K562 (cell line): ENCODE measurements around the gene PACRG. TPM values are rescaled to one million over a fixed set of nuclear protein-coding genes. Genes with fewer than 3 reads are reported as not detected.

Source experiments
- ATAC-seq: fragments of 200-7000 bp; cut with Tn5 transposase; 3 replicates; pipeline ENCODE4 v1.9.1; 2020; ENCODE audit warnings: moderate library complexity
- BruUV-seq: library from RNA; stranded (reverse); fragments of 400-500 nt; replicated peaks from 2 replicates; lab custom pipeline; 2021; lab: Mats Ljungman, UMichigan
- CTCF ChIA-PET: fragments of 300-600 bp; formaldehyde crosslinking; extraction: SDS; loops from one replicate; lab custom pipeline; 2021; ENCODE audit warnings: low intra/inter-chr PET ratio; lab: Yijun Ruan, JAX
- POLR2A ChIA-PET: fragments of 300-600, 350-650 bp; sonication (Branson Sonifier 250); formaldehyde crosslinking; extraction: SDS; loops from one replicate; lab custom pipeline; 2021; ENCODE audit warnings: antibody characterized with exemption, inconsistent platforms; lab: Yijun Ruan, JAX
- DNase-seq, 4 experiments: peaks; one replicate each; pipeline versions ENCODE4 v3.0.0 to v3.0.0-alpha.2; 2011 to 2018; ENCODE audit warnings: low spot score in 3 of 4, mixed read lengths in 3 of 4; ENCODE audit errors: extremely low read depth in 1 of 4
- FAIRE-seq: peaks from 2 replicates; lab custom pipeline; 2011; peaks lifted over from hg19 to GRCh38; lab: Jason Lieb, UNC
- H2AFZ ChIP-seq: 2 replicates; pipeline ENCODE4 v1.6.0; 2011; ENCODE audit warnings: low read depth, low read length, control low read depth, inconsistent platforms
- H3K27ac ChIP-seq: fragments of 200-600 bp; 3 replicates; pipeline ENCODE4 v1.8.0; 2011; ENCODE audit warnings: low read depth, mild to moderate bottlenecking, control low read depth, inconsistent platforms, low read length, moderate library complexity, mixed read lengths; ENCODE audit errors: extremely low read depth
- H3K27me3 ChIP-seq, 2 experiments: fragments of 300-600 bp in 1 of 2; 2 replicates in 1 of 2; 3 replicates in 1 of 2; pipeline versions ENCODE4 v1.6.0 to v1.8.0; 2011; ENCODE audit warnings: inconsistent platforms in 2 of 2, low read length in 2 of 2, mild to moderate bottlenecking in 1 of 2, mixed read lengths in 1 of 2, moderate library complexity in 1 of 2; ENCODE audit not compliant: control insufficient read depth in 2 of 2, insufficient read depth in 2 of 2
- H3K36me3 ChIP-seq: fragments of 300-600 bp; 3 replicates; pipeline ENCODE4 v1.8.0; 2011; ENCODE audit warnings: mild to moderate bottlenecking, low read length, inconsistent platforms; ENCODE audit not compliant: control insufficient read depth, insufficient read depth
- H3K4me1 ChIP-seq, 2 experiments: fragments of 200-600 bp in 1 of 2; replicated peaks in 1 of 2; 2 replicates in 1 of 2; 3 replicates in 1 of 2; pipeline versions ENCODE4 v1.5.1 to v1.8.0; 2011; ENCODE audit warnings: inconsistent platforms in 2 of 2, low read length in 2 of 2, mild to moderate bottlenecking in 1 of 2, mixed read lengths in 1 of 2, moderate library complexity in 1 of 2; ENCODE audit not compliant: control insufficient read depth in 2 of 2, insufficient read depth in 2 of 2
- H3K4me2 ChIP-seq: 2 replicates; pipeline ENCODE4 v1.6.1; 2011; ENCODE audit warnings: low read length, control low read depth, inconsistent platforms, mixed read lengths; ENCODE audit not compliant: insufficient read depth
- H3K4me3 ChIP-seq: fragments of 200-600 bp; sonication (generic), shearing (Covaris generic); 2 replicates; pipeline ENCODE4 v1.5.1; 2016; ENCODE audit warnings: control low read depth, inconsistent platforms
- H3K79me2 ChIP-seq: fragments of 200-600 bp; 3 replicates; pipeline ENCODE4 v1.8.0; 2011; ENCODE audit warnings: low read length, inconsistent platforms; ENCODE audit not compliant: control insufficient read depth, insufficient read depth
- H3K9ac ChIP-seq, 2 experiments: 2 replicates each; pipeline versions ENCODE4 v1.6.0 to v1.6.1; 2011; ENCODE audit warnings: low read depth in 2 of 2, low read length in 2 of 2, control low read depth in 1 of 2, inconsistent platforms in 1 of 2, mild to moderate bottlenecking in 1 of 2, mixed read lengths in 1 of 2; ENCODE audit not compliant: insufficient read depth in 1 of 2
- H3K9me1 ChIP-seq: one replicate; pipeline ENCODE4 v1.6.0; 2011; ENCODE audit warnings: inconsistent platforms, mild to moderate bottlenecking, low read length, moderate library complexity; ENCODE audit not compliant: control insufficient read depth, insufficient read depth
- H3K9me3 ChIP-seq: replicated peaks from 2 replicates; pipeline ENCODE4 v1.5.1; 2011; ENCODE audit warnings: low read depth, low read length, inconsistent platforms; ENCODE audit not compliant: control insufficient read depth, insufficient read depth
- H4K20me1 ChIP-seq: replicated peaks from 2 replicates; pipeline ENCODE4 v1.6.1; 2011; ENCODE audit warnings: low read length, inconsistent platforms, mixed read lengths; ENCODE audit not compliant: control insufficient read depth, insufficient read depth
- CC2D1A ChIP-seq: fragments of 450-650 bp; IDR thresholded peaks from 2 replicates; pipeline ENCODE4 v1.6.1; 2017; ENCODE audit warnings: mild to moderate bottlenecking
- DNMT1 ChIP-seq: fragments of 450-650 bp; IDR thresholded peaks from 2 replicates; pipeline ENCODE4 v1.6.1; 2016; ENCODE audit warnings: antibody characterized with exemption, mild to moderate bottlenecking
- FOXP1 ChIP-seq: sonication (generic); formaldehyde crosslinking; IDR thresholded peaks from 2 replicates; pipeline ENCODE4 v1.8.0; 2022; ENCODE audit warnings: mild to moderate bottlenecking, missing genetic modification reagents
- HSF4 ChIP-seq: fragments of 250-450 bp; sonication (Bioruptor Pico); IDR thresholded peaks from 2 replicates; pipeline ENCODE4 v2.1.2; 2022; ENCODE audit warnings: mild to moderate bottlenecking, moderate library complexity, borderline replicate concordance
- MYNN ChIP-seq, 2 experiments: sonication (generic); formaldehyde crosslinking in 1 of 2; IDR thresholded peaks; 2 replicates each; pipeline versions ENCODE4 v1.5.0 to v1.6.1; 2016 to 2020; ENCODE audit warnings: antibody characterized with exemption in 1 of 2, missing genetic modification reagents in 1 of 2
- NELFE ChIP-seq: IDR thresholded peaks from 2 replicates; pipeline ENCODE4 v1.6.1; 2011; ENCODE audit warnings: mild to moderate bottlenecking; ENCODE audit not compliant: insufficient read depth, insufficient read length
- PBX2 ChIP-seq, 2 experiments: IDR thresholded peaks in 1 of 2; conservative IDR thresholded peaks in 1 of 2; 2 replicates each; pipeline ENCODE4 v1.6.1; 2016; ENCODE audit warnings: low read depth in 2 of 2, mild to moderate bottlenecking in 1 of 2, missing compliant biosample characterization in 1 of 2, missing genetic modification characterization in 1 of 2, moderate library complexity in 1 of 2
- RFX7 ChIP-seq: fragments of 250-450 bp; sonication (Bioruptor Pico); IDR thresholded peaks from 2 replicates; pipeline ENCODE4 v1.5.1; 2021; ENCODE audit warnings: mild to moderate bottlenecking
- YY1 ChIP-seq, 3 experiments: IDR thresholded peaks; 2 replicates each; pipeline ENCODE4 v1.6.1; 2011; ENCODE audit warnings: low read length in 2 of 3, mild to moderate bottlenecking in 2 of 3, moderate library complexity in 2 of 3, borderline replicate concordance in 1 of 3, control low read depth in 1 of 3, low read depth in 1 of 3; ENCODE audit not compliant: insufficient read depth in 3 of 3, insufficient replicate concordance in 2 of 3, control insufficient read depth in 1 of 3, insufficient read length in 1 of 3; ENCODE audit errors: extremely low read depth in 1 of 3
- ZNF551 ChIP-seq: fragments of 250-450 bp; sonication (Bioruptor Pico); IDR thresholded peaks from 2 replicates; pipeline ENCODE4 v1.5.0; 2021; ENCODE audit warnings: mild to moderate bottlenecking, moderate library complexity
- ZNF584 ChIP-seq: fragments of 200-800 bp; sonication (Bioruptor generic); IDR thresholded peaks from 2 replicates; pipeline ENCODE4 v1.6.1; 2016; ENCODE audit warnings: low read depth, mild to moderate bottlenecking, missing genetic modification characterization, missing compliant biosample characterization
- WGBS: fragments of 100-300 bp; shearing (Covaris generic); methylation state at CpG from one replicate; pipeline ENCODE4 v1.1.6; 2016; ENCODE audit warnings: low coverage, mixed read lengths; ENCODE audit not compliant: insufficient coverage; ENCODE audit errors: missing lambda C conversion rate; 5-methylcytosine and 5-hydroxymethylcytosine counted together
- in situ Hi-C: fragments of 300-500 bp; cut with MboI; formaldehyde crosslinking; loops from 4 replicates; pipeline ENCODE4 v1.15.0; 2018; ENCODE audit warnings: inconsistent platforms, mixed read lengths
- intact Hi-C: fragments of 100-400 bp; cut with micrococcal nuclease; formaldehyde crosslinking; loops from 2 replicates; pipeline ENCODE4 v1.14.2; 2022
- polyA plus RNA-seq, 8 experiments: library from polyadenylated mRNA; depleted of rRNA in 4 of 8; stranded (reverse) in 5 of 8; unstranded in 3 of 8; fragments of >200 nt; fragmentation: Nextera tagmentation in 2 of 8; fragmentation: Illumina TruSeq in 1 of 8; extraction: Ambion mirVana in 2 of 8; extraction: Trizol in 1 of 8; gene quantifications; 2 replicates each; pipeline versions ENCODE4 v1.2.1 to v1.2.3, GENCODE V29; 2011 to 2014; ENCODE audit warnings: inconsistent platforms in 1 of 8, missing spikeins in 1 of 8
- total RNA-seq, 7 experiments: library from RNA; depleted of rRNA in 6 of 7; stranded (reverse); fragments of >200 nt in 6 of 7; fragmentation: Illumina TruSeq in 2 of 7; extraction: Trizol in 2 of 7; gene quantifications; 2 replicates each; pipeline versions ENCODE4 v1.2.1 to v1.2.3, GENCODE V29; 2011 to 2021; ENCODE audit warnings: low replicate concordance in 1 of 7
- TF ChIP-seq, protein P1 (sequence below), 2 experiments: fragments of 450-650 bp in 1 of 2; sonication (generic) in 1 of 2; formaldehyde crosslinking in 1 of 2; IDR thresholded peaks in 1 of 2; conservative IDR thresholded peaks in 1 of 2; 2 replicates each; pipeline versions ENCODE4 v1.6.1 to v1.8.1; 2016 to 2023; ENCODE audit warnings: mild to moderate bottlenecking in 2 of 2, moderate library complexity in 2 of 2, inconsistent platforms in 1 of 2, missing genetic modification reagents in 1 of 2
- TF ChIP-seq, protein P2 (sequence below): sonication (generic); formaldehyde crosslinking; IDR thresholded peaks from 2 replicates; pipeline ENCODE4 v1.8.1; 2023; ENCODE audit warnings: mild to moderate bottlenecking, missing genetic modification reagents

Gene PACRG
- total and polyA plus RNA-seq, 9 of the 15 experiments (the other 6 are each of a cell fraction or from before 2014, with no cell fraction given), result 0.04 TPM; not detected in 8

DNA sequence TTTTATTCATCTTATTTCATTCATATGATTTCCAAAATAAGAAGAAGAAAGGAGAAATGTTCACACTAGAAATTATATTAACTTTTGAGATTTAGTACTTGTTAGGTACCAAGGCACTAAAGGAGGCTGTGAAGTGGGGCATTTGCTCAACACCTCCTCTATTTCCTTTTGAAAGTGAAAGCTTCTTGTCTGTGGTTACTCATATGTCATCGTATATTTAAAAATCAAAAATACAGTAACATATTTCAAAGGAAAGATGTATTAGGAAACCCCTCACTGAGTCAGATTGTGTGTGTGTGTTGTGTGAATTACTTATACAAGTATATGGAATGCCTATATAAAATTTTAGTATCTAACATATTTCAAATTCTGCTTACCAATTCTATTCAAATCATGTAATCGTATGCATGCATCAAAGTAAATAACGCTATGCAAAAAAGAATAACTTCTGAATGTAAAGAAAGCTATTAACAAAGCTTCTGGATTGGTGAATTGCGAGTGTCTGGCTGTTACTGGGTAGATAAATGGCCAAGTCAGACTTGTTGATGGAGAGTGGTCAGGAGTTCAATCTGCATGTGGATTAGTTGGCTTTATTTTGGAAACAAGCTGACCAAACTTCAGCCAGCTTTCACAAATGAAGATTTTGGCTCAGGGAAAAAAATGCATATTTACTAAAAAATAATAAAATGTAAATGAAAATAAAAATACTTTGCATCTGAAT is 70.9 kb downstream of the PACRG start:
- intact Hi-C loops, result no loop called here
- H3K4me2 ChIP-seq, result no peak overlapping the region
- H3K27me3 ChIP-seq, result no peaks in the 10 kb centered on the region
- no peak overlapping the region for H2AFZ ChIP-seq
- WGBS, result 1% methylated on average over 4 of the region's 4 CpGs
- FAIRE-seq, result no peak
- in situ Hi-C loops, result no loop called here
- CTCF ChIA-PET, result no interaction called here
- POLR2A ChIA-PET, result no interaction called here
- no TSS peak for BruUV-seq
- ATAC-seq, result no peak
- no peaks in the 10 kb centered on the region for H3K4me1 ChIP-seq
- no peaks in the 10 kb centered on the region for H3K36me3 ChIP-seq
- no peaks in the 10 kb centered on the region for H3K9me3 ChIP-seq
- no peaks in the 10 kb centered on the region for H3K9me1 ChIP-seq
- DNase-seq, result no peak
- no peak overlapping the region for H3K4me3 ChIP-seq
- H3K9ac ChIP-seq, result no peak overlapping the region
- no peak overlapping the region for H3K27ac ChIP-seq
- no peaks in the 10 kb centered on the region for H3K79me2 ChIP-seq
- no peaks in the 10 kb centered on the region for H4K20me1 ChIP-seq
- TF ChIP-seq ZNF551 (CRISPR knock-in tag), result no peak
- no peak for TF ChIP-seq DNMT1
- TF ChIP-seq CC2D1A, result no peak
- TF ChIP-seq FOXP1 (CRISPR knock-in tag), result no peak
- no peak for TF ChIP-seq YY1 (IDR thresholded peaks at IDR 0.05; ENCODE audit: borderline replicate concordance in 1 of 3, control insufficient read depth in 1 of 3, extremely low read depth in 1 of 3, insufficient read depth in 3 of 3, insufficient read length in 1 of 3, insufficient replicate concordance in 2 of 3, low read depth in 1 of 3, low read length in 2 of 3)
- TF ChIP-seq PBX2 (CRISPR knock-in tag; IDR thresholded peaks at IDR 0.05; ENCODE audit: low read depth), result no peak
- TF ChIP-seq PBX2 (tag; conservative IDR thresholded peaks at IDR 0.05; ENCODE audit: low read depth), result no peak
- TF ChIP-seq, protein P1, sequence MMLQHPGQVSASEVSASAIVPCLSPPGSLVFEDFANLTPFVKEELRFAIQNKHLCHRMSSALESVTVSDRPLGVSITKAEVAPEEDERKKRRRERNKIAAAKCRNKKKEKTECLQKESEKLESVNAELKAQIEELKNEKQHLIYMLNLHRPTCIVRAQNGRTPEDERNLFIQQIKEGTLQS (IDR thresholded peaks at IDR 0.05), result no peak
- TF ChIP-seq, protein P1 (CRISPR knock-in tag; conservative IDR thresholded peaks at IDR 0.05), result no peak
- no peak for TF ChIP-seq RFX7 (CRISPR knock-in tag)
- no peak for TF ChIP-seq MYNN (IDR thresholded peaks at IDR 0.05)
- no peak for TF ChIP-seq MYNN (CRISPR knock-in tag; IDR thresholded peaks at IDR 0.05)
- TF ChIP-seq, protein P2, sequence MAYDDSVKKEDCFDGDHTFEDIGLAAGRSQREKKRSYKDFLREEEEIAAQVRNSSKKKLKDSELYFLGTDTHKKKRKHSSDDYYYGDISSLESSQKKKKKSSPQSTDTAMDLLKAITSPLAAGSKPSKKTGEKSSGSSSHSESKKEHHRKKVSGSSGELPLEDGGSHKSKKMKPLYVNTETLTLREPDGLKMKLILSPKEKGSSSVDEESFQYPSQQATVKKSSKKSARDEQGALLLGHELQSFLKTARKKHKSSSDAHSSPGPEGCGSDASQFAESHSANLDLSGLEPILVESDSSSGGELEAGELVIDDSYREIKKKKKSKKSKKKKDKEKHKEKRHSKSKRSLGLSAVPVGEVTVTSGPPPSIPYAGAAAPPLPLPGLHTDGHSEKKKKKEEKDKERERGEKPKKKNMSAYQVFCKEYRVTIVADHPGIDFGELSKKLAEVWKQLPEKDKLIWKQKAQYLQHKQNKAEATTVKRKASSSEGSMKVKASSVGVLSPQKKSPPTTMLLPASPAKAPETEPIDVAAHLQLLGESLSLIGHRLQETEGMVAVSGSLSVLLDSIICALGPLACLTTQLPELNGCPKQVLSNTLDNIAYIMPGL, result no peak
- TF ChIP-seq NELFE, result no peak
- TF ChIP-seq ZNF584, result no peak
- no peak for TF ChIP-seq HSF4
